ENCODE measurements around the gene ATAD3A.
"Not testable (repeated sequence)": the region's sequence is repeated elsewhere in the genome, so short reads cannot be mapped to it uniquely, and the experiment has no call there.

ATAD3A gene

GRCh38 chr1:1511533-1512285, at the start of gene ATAD3A:
Gene ATAD3A, plus strand, starts transcription at chr1:1512162. Its CDS starts 107 bp downstream, at chr1:1512269.
- DNase-seq (ENCODE audit: low spot score): peak; percentile 99

GRCh38 chr1:1462318-1462966, 49.5 kb upstream of the ATAD3A start:
- DNase-seq (ENCODE audit: low spot score): peak; percentile 40

GRCh38 chr1:1463312-1463711, 48.6 kb upstream of the ATAD3A start:
- DNase-seq (ENCODE audit: low spot score): no peak

GRCh38 chr1:1468196-1468985, 43.6 kb upstream of the ATAD3A start:
- DNase-seq (ENCODE audit: low spot score): not testable (repeated sequence)

- no peak for DNase-seq (ENCODE audit: low spot score)
Measured at GRCh38 chr1:1470626-1471388, 41.2 kb upstream of the ATAD3A start.

GRCh38 chr1:1471389-1472052, 40.4 kb upstream of the ATAD3A start, which contains the start of gene ATAD3B:
Gene ATAD3B, plus strand, starts transcription at chr1:1471765. Its CDS starts 120 bp downstream, at chr1:1471885.
- DNase-seq (ENCODE audit: low spot score): peak; percentile 97

- DNase-seq (ENCODE audit: low spot score): peak; percentile 19
Measured at GRCh38 chr1:1472053-1472876, 39.7 kb upstream of the ATAD3A start.

GRCh38 chr1:1476011-1476410, 36.0 kb upstream of the ATAD3A start:
- DNase-seq (ENCODE audit: low spot score): not testable (repeated sequence)

- no peak for DNase-seq (ENCODE audit: low spot score)
Measured at GRCh38 chr1:1477206-1477605, 34.8 kb upstream of the ATAD3A start.

- no peak for DNase-seq (ENCODE audit: low spot score)
Measured at GRCh38 chr1:1479547-1480487, 32.1 kb upstream of the ATAD3A start.

GRCh38 chr1:1480488-1480867, 31.5 kb upstream of the ATAD3A start:
- not testable (repeated sequence) for DNase-seq (ENCODE audit: low spot score)

- not testable (repeated sequence) for DNase-seq (ENCODE audit: low spot score)
Measured at GRCh38 chr1:1481811-1482210, 30.2 kb upstream of the ATAD3A start.

- no peak for DNase-seq (ENCODE audit: low spot score)
Measured at GRCh38 chr1:1482856-1483255, 29.1 kb upstream of the ATAD3A start.

GRCh38 chr1:1483714-1484113, 28.2 kb upstream of the ATAD3A start:
- DNase-seq (ENCODE audit: low spot score): no peak

- DNase-seq (ENCODE audit: low spot score): not testable (repeated sequence)
Measured at GRCh38 chr1:1484976-1485750, 26.8 kb upstream of the ATAD3A start.

- not testable (repeated sequence) for DNase-seq (ENCODE audit: low spot score)
Measured at GRCh38 chr1:1485755-1486317, 26.1 kb upstream of the ATAD3A start.

GRCh38 chr1:1487701-1488100, 24.3 kb upstream of the ATAD3A start:
- no peak for DNase-seq (ENCODE audit: low spot score)

GRCh38 chr1:1489231-1489630, 22.7 kb upstream of the ATAD3A start:
- DNase-seq (ENCODE audit: low spot score): no peak

Data from AG20443 (cell line).